NCI-H774 (cell line): Measurements from ENCODE around the gene DYNLT1.
"Not testable (repeated sequence)": the region's sequence is repeated elsewhere in the genome, so short reads cannot be mapped to it uniquely, and the experiment has no call there.

Source experiments
- DNase-seq: peaks from one replicate; lab custom pipeline; 2025; lab: John Stamatoyannopoulos, UW

The DYNLT1 gene

GRCh38 chr6:158622545-158623190 is 21.9 kb downstream of the DYNLT1 start:
- no peak for DNase-seq

GRCh38 chr6:158621694-158622544 is 22.6 kb downstream of the DYNLT1 start:
- DNase-seq = no peak

GRCh38 chr6:158620963-158621693 is 23.4 kb downstream of the DYNLT1 start:
- no peak for DNase-seq

GRCh38 chr6:158619922-158620801 is 24.4 kb downstream of the DYNLT1 start:
- DNase-seq = no peak

GRCh38 chr6:158618289-158618688 is 26.3 kb downstream of the DYNLT1 start:
- DNase-seq = not testable (repeated sequence)

GRCh38 chr6:158614606-158615005 is 29.9 kb downstream of the DYNLT1 start:
- DNase-seq = not testable (repeated sequence)

GRCh38 chr6:158611541-158612370 is 32.8 kb downstream of the DYNLT1 start:
- DNase-seq = no peak

- DNase-seq = no peak
Observed at GRCh38 chr6:158611039-158611438, 33.5 kb downstream of the DYNLT1 start.

GRCh38 chr6:158610319-158610968 is 34.1 kb downstream of the DYNLT1 start:
- no peak for DNase-seq

GRCh38 chr6:158609455-158610155 is 34.9 kb downstream of the DYNLT1 start:
- no peak for DNase-seq

GRCh38 chr6:158608221-158608620 is 36.3 kb downstream of the DYNLT1 start:
- DNase-seq = no peak

GRCh38 chr6:158607411-158608170 is 37.0 kb downstream of the DYNLT1 start:
- DNase-seq = no peak

GRCh38 chr6:158606935-158607334 is 37.6 kb downstream of the DYNLT1 start:
- no peak for DNase-seq

GRCh38 chr6:158606011-158606410 is 38.5 kb downstream of the DYNLT1 start:
- not testable (repeated sequence) for DNase-seq

- peak; percentile 47 for DNase-seq
Observed at GRCh38 chr6:158605266-158605878, 39.2 kb downstream of the DYNLT1 start.

GRCh38 chr6:158604048-158604406 is 40.5 kb downstream of the DYNLT1 start:
- DNase-seq = no peak

GRCh38 chr6:158603261-158604047 is 41.1 kb downstream of the DYNLT1 start:
- DNase-seq = no peak

- DNase-seq = no peak
Observed at GRCh38 chr6:158599635-158600034, 44.9 kb downstream of the DYNLT1 start.
